ENCODE results near the gene PCSK5. TPM values are rescaled to one million over a fixed set of nuclear protein-coding genes. Genes with fewer than 3 reads are reported as not detected.

PCSK5 gene
- total RNA-seq, 2 donors from 2014 or later: 2.4 to 32.2 TPM

GRCh38 chr9:76203373-76203772 is 312.9 kb downstream of the PCSK5 start:
- peak; percentile 56 for DNase-seq (ENCODE audit: low spot score)
- H3K36me3 ChIP-seq: no peaks in the 10 kb centered on the region
- 18% methylated on average over 3 of the region's 3 CpGs for WGBS

GRCh38 chr9:76206821-76207220 is 316.3 kb downstream of the PCSK5 start:
- no peak overlapping the region for H3K27ac ChIP-seq
- H3K4me3 ChIP-seq: no peak overlapping the region
- TF ChIP-seq POLR2AphosphoS5 (IDR thresholded peaks at IDR 0.05): no peak
- no peak for TF ChIP-seq POLR2A (IDR thresholded peaks at IDR 0.05)
- no peak for TF ChIP-seq CTCF (IDR thresholded peaks at IDR 0.05)
- no peaks in the 10 kb centered on the region for H3K4me1 ChIP-seq (replicated peaks)
- no peaks in the 10 kb centered on the region for H3K27me3 ChIP-seq (replicated peaks; ENCODE audit: insufficient read depth)
- intact Hi-C loops (cut with DNase I): no loop called here
- H3K36me3 ChIP-seq: no peaks in the 10 kb centered on the region
- 22% methylated on average over 1 of the region's 1 CpG for WGBS
- H3K9me3 ChIP-seq: no peaks in the 10 kb centered on the region
- no peak for DNase-seq (ENCODE audit: low spot score)

More at GRCh38 chr9:76203373-76203772, 312.9 kb downstream of the PCSK5 start:
- Histone ChIP-seq H3K4me1 (replicated peaks) (no peaks in the 10 kb centered on the region), H3K4me3 (no peak overlapping the region), H3K27me3 (replicated peaks; ENCODE audit: insufficient read depth) (no peaks in the 10 kb centered on the region), H3K27ac (no peak overlapping the region), H3K9me3 (no peaks in the 10 kb centered on the region)
- intact Hi-C loops (cut with DNase I): no loop called here
- TF ChIP-seq CTCF (IDR thresholded peaks at IDR 0.05) (no peak), POLR2A (IDR thresholded peaks at IDR 0.05) (no peak), POLR2AphosphoS5 (IDR thresholded peaks at IDR 0.05) (peak; percentile 39)

- H3K4me3 ChIP-seq: no peak overlapping the region
- TF ChIP-seq POLR2AphosphoS5 (IDR thresholded peaks at IDR 0.05): no peak
- no peak for TF ChIP-seq POLR2A (IDR thresholded peaks at IDR 0.05)
- TF ChIP-seq CTCF (IDR thresholded peaks at IDR 0.05): no peak
- H3K4me1 ChIP-seq (replicated peaks): no peaks in the 10 kb centered on the region
- no peaks in the 10 kb centered on the region for H3K27me3 ChIP-seq (replicated peaks; ENCODE audit: insufficient read depth)
- H3K27ac ChIP-seq: no peak overlapping the region
- intact Hi-C loops (cut with DNase I): no loop called here
- no peaks in the 10 kb centered on the region for H3K36me3 ChIP-seq
- 92% methylated on average over 3 of the region's 3 CpGs for WGBS
- DNase-seq (ENCODE audit: low spot score): no peak
- no peaks in the 10 kb centered on the region for H3K9me3 ChIP-seq
Measured at GRCh38 chr9:76213751-76214150, 323.3 kb downstream of the PCSK5 start.

- no peaks in the 10 kb centered on the region for H3K27me3 ChIP-seq (replicated peaks; ENCODE audit: insufficient read depth)
- 15% methylated on average over 1 of the region's 1 CpG for WGBS
- intact Hi-C loops (cut with DNase I): no loop called here
- H3K36me3 ChIP-seq: no peaks in the 10 kb centered on the region
- no peak for TF ChIP-seq POLR2A (IDR thresholded peaks at IDR 0.05)
- H3K27ac ChIP-seq: no peak overlapping the region
- H3K4me1 ChIP-seq (replicated peaks): no peaks in the 10 kb centered on the region
- no peak for DNase-seq (ENCODE audit: low spot score)
- no peaks in the 10 kb centered on the region for H3K9me3 ChIP-seq
- no peak overlapping the region for H3K4me3 ChIP-seq
Measured at GRCh38 chr9:76215066-76215465, 324.6 kb downstream of the PCSK5 start.

- 90% methylated on average over 2 of the region's 2 CpGs for whole genome bisulfite sequencing
- no peak for DNase-seq (ENCODE audit: low spot score)
- Histone ChIP-seq H3K4me3 (no peak overlapping the region), H3K27me3 (replicated peaks; ENCODE audit: insufficient read depth) (no peaks in the 10 kb centered on the region), H3K36me3 (no peaks in the 10 kb centered on the region), H3K4me1 (replicated peaks) (no peaks in the 10 kb centered on the region), H3K9me3 (no peaks in the 10 kb centered on the region), H3K27ac (no peak overlapping the region)
- intact Hi-C loops (cut with DNase I): no loop called here
- TF ChIP-seq CTCF (IDR thresholded peaks at IDR 0.05) (no peak), POLR2A (IDR thresholded peaks at IDR 0.05) (no peak), POLR2AphosphoS5 (IDR thresholded peaks at IDR 0.05) (no peak)
Measured at GRCh38 chr9:76216161-76216649, 325.7 kb downstream of the PCSK5 start.

Data from prostate gland (tissue), 2 donors.